ENCODE results near the gene TP53.
A peak's percentile ranks its signal among the peaks of the same experiment; 100 is the strongest.

The TP53 gene

GRCh38 chr17:7686222-7687071 is 843 bp downstream of the TP53 start:
- Histone ChIP-seq H3K36me3 (ENCODE audit: low read depth) (peaks cover 42% of the 10 kb centered on the region), H3K27ac (ENCODE audit: poor library complexity, severe bottlenecking) (peak overlapping the region; percentile 91), H3K4me1 (ENCODE audit: insufficient read depth, poor library complexity, severe bottlenecking) (peaks cover 7% of the 10 kb centered on the region), H3K4me3 (ENCODE audit: severe bottlenecking) (peak overlapping the region; percentile 67), H3K27me3 (ENCODE audit: insufficient read depth, poor library complexity, severe bottlenecking) (no peaks in the 10 kb centered on the region), H3K9me3 (ENCODE audit: severe bottlenecking) (no peaks in the 10 kb centered on the region)
- TF ChIP-seq, protein P1, sequence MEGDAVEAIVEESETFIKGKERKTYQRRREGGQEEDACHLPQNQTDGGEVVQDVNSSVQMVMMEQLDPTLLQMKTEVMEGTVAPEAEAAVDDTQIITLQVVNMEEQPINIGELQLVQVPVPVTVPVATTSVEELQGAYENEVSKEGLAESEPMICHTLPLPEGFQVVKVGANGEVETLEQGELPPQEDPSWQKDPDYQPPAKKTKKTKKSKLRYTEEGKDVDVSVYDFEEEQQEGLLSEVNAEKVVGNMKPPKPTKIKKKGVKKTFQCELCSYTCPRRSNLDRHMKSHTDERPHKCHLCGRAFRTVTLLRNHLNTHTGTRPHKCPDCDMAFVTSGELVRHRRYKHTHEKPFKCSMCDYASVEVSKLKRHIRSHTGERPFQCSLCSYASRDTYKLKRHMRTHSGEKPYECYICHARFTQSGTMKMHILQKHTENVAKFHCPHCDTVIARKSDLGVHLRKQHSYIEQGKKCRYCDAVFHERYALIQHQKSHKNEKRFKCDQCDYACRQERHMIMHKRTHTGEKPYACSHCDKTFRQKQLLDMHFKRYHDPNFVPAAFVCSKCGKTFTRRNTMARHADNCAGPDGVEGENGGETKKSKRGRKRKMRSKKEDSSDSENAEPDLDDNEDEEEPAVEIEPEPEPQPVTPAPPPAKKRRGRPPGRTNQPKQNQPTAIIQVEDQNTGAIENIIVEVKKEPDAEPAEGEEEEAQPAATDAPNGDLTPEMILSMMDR (IDR thresholded peaks at IDR 0.05; ENCODE audit: poor library complexity, severe bottlenecking): no peak
- peak; percentile 30 for ATAC-seq (ENCODE audit: low read depth)
- peak; percentile 82 for DNase-seq (ENCODE audit: low spot score)

DNA sequence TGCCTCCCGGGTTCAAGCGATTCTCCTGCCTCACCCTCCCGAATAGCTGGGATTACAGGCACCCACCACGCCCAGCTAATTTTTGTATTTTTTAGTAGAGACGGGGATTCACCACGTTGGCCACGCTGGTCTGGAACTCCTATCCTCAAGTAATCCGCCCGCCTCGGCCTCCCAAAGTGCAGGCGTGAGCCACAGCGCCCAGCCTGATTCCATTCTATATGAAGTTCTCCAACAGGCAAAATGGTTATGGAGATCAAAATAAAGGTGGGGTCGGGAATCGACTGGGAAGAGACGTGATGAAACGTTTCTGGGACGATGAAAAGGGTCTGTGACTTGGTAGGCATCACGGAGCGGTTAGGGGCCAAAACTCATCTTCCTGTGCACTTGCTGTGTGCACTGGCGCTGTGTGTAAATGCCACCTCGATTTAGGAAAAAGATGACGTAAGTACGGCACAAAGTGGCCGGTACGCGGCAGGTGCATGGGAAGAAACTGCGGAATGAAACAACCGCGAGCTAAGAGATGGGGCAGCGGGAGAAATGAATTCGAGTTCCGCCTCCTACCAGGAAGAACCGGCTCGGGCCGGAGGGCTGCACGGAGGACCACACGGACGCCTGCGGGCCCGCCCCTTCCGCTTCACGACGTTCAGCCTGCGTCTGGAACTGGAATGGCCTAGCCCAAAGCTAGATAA is 1.6 kb downstream of the TP53 start:
- Histone ChIP-seq H3K4me1 (ENCODE audit: insufficient read depth, poor library complexity, severe bottlenecking) (peaks cover 7% of the 10 kb centered on the region), H3K36me3 (ENCODE audit: low read depth) (peaks cover 41% of the 10 kb centered on the region), H3K9me3 (ENCODE audit: severe bottlenecking) (no peaks in the 10 kb centered on the region), H3K4me3 (ENCODE audit: severe bottlenecking) (peak overlapping the region; percentile 67), H3K27ac (ENCODE audit: poor library complexity, severe bottlenecking) (peak overlapping the region; percentile 91), H3K27me3 (ENCODE audit: insufficient read depth, poor library complexity, severe bottlenecking) (no peaks in the 10 kb centered on the region)
- ATAC-seq (ENCODE audit: low read depth) (peak; percentile 60), DNase-seq (ENCODE audit: low spot score) (peak; percentile 93)
- TF ChIP-seq, protein P1 (IDR thresholded peaks at IDR 0.05; ENCODE audit: poor library complexity, severe bottlenecking): no peak

DNA sequence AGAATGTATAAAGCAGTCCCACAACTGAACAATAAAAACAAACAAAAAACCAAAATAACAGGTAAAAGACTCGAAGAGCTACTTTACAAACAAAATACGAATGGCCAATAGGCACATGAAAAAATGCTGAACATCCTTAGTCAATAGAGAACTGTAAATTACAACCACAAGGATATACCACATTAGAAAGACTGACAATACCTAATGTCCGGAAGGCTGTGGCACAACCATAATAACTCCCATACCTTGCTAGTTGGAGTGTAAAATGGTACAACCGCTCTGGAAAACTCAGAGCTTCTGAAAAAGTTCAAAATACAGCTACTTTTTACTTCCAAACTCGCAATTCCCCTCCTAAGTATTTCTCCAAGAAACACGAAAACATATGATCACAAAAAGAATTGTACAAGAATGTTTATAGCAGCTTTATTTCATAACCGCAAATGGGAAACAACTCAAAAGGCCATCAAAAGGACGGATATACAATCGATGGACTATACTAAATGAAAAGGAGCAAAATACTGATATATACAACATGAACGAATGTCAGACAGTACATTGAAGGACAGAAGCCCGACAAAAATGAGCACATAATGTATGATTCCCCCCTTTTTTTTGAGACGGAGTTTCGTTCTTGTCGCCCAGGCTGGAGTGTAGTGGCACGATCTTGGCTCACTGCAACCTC is 2.3 kb downstream of the TP53 start:
- ATAC-seq (ENCODE audit: low read depth) (no peak), DNase-seq (ENCODE audit: low spot score) (no peak)
- H3K4me1 ChIP-seq (ENCODE audit: insufficient read depth, poor library complexity, severe bottlenecking): peaks cover 7% of the 10 kb centered on the region
- no peaks in the 10 kb centered on the region for H3K9me3 ChIP-seq (ENCODE audit: severe bottlenecking)
- peaks cover 34% of the 10 kb centered on the region for H3K36me3 ChIP-seq (ENCODE audit: low read depth)
- H3K4me3 ChIP-seq (ENCODE audit: severe bottlenecking): peak overlapping the region; percentile 67
- peak overlapping the region; percentile 91 for H3K27ac ChIP-seq (ENCODE audit: poor library complexity, severe bottlenecking)
- no peaks in the 10 kb centered on the region for H3K27me3 ChIP-seq (ENCODE audit: insufficient read depth, poor library complexity, severe bottlenecking)
- TF ChIP-seq, protein P1 (IDR thresholded peaks at IDR 0.05; ENCODE audit: poor library complexity, severe bottlenecking): no peak

GRCh38 chr17:7677388-7678067 is 9.8 kb downstream of the TP53 start:
- no peaks in the 10 kb centered on the region for H3K27me3 ChIP-seq (ENCODE audit: insufficient read depth, poor library complexity, severe bottlenecking)
- H3K4me1 ChIP-seq (ENCODE audit: insufficient read depth, poor library complexity, severe bottlenecking): no peaks in the 10 kb centered on the region
- no peak for ATAC-seq (ENCODE audit: low read depth)
- no peak for DNase-seq (ENCODE audit: low spot score)
- H3K9me3 ChIP-seq (ENCODE audit: severe bottlenecking): no peaks in the 10 kb centered on the region
- no peak overlapping the region for H3K4me3 ChIP-seq (ENCODE audit: severe bottlenecking)
- TF ChIP-seq, protein P1 (IDR thresholded peaks at IDR 0.05; ENCODE audit: poor library complexity, severe bottlenecking): no peak
- peaks cover 35% of the 10 kb centered on the region for H3K36me3 ChIP-seq (ENCODE audit: low read depth)
- no peak overlapping the region for H3K27ac ChIP-seq (ENCODE audit: poor library complexity, severe bottlenecking)

All from RWPE2 (cell line).